Measurements from ENCODE around the gene B4GAT1. TPM values are rescaled to one million over a fixed set of nuclear protein-coding genes. Genes with fewer than 3 reads are reported as not detected.

B4GAT1 gene
- total and polyA plus RNA-seq, 10 of the 15 experiments (the other 5 are each of a cell fraction or from before 2014, with no cell fraction given): 0.55 to 11.1 (median 4.3) TPM

GRCh38 chr11:66311965-66312548 is 35.4 kb downstream of the B4GAT1 start (continued):
- TF ChIP-seq CEBPZ (IDR thresholded peaks at IDR 0.05; ENCODE audit: low read depth, low read length) (no peak), ZZZ3 (IDR thresholded peaks at IDR 0.05; ENCODE audit: control insufficient read depth, insufficient read length, low read depth) (no peak), ELK1 (IDR thresholded peaks at IDR 0.05; ENCODE audit: low read depth, low read length) (no peak), IKZF1 (conservative IDR thresholded peaks at IDR 0.05) (peak; percentile 70), BRCA1 (IDR thresholded peaks at IDR 0.05; ENCODE audit: low read depth, low read length) (no peak), REST (IDR thresholded peaks at IDR 0.05; ENCODE audit: low read depth, low read length) (no peak), YBX1 (IDR thresholded peaks at IDR 0.05) (no peak), BCLAF1 (IDR thresholded peaks at IDR 0.05) (no peak), WRNIP1 (IDR thresholded peaks at IDR 0.05; ENCODE audit: borderline replicate concordance, low read depth, low read length) (no peak), CHD1 (IDR thresholded peaks at IDR 0.05; ENCODE audit: low read depth, low read length) (no peak), BHLHE40 (IDR thresholded peaks at IDR 0.05; ENCODE audit: borderline replicate concordance in 1 of 2, low read depth in 2 of 2, low read length in 1 of 2) (peak; percentile 41 to 43; a peak in 3 of 4 replicates), STAT3 (IDR thresholded peaks at IDR 0.05; ENCODE audit: low read depth, low read length) (no peak), ZNF622 (IDR thresholded peaks at IDR 0.05) (no peak), NR2C1 (IDR thresholded peaks at IDR 0.05) (no peak), ZNF384 (IDR thresholded peaks at IDR 0.05; ENCODE audit: borderline replicate concordance, low read depth, low read length) (no peak), KLF5 (IDR thresholded peaks at IDR 0.05; ENCODE audit: partially characterized antibody) (peak; percentile 32), NFYB (IDR thresholded peaks at IDR 0.05; ENCODE audit: insufficient read depth, low read depth, low read length) (no peak), MYB (IDR thresholded peaks at IDR 0.05; ENCODE audit: borderline replicate concordance, low read depth, low read length) (no peak), ATF3 (IDR thresholded peaks at IDR 0.05; ENCODE audit: borderline replicate concordance, extremely low read depth, low read depth, low read length) (no peak)
